GM18868 (cell line): Measurements from ENCODE around the gene EIF3C.
"Not testable (repeated sequence)": the region's sequence is repeated elsewhere in the genome, so short reads cannot be mapped to it uniquely, and the experiment has no call there.

Source experiments
- ATAC-seq: cut with Tn5 transposase; IDR thresholded peaks from one replicate; pipeline ENCODE4 v1.9.1; 2021; ENCODE audit warnings: mild to moderate bottlenecking, moderate library complexity; ENCODE audit not compliant: unreplicated experiment

The EIF3C gene

DNA sequence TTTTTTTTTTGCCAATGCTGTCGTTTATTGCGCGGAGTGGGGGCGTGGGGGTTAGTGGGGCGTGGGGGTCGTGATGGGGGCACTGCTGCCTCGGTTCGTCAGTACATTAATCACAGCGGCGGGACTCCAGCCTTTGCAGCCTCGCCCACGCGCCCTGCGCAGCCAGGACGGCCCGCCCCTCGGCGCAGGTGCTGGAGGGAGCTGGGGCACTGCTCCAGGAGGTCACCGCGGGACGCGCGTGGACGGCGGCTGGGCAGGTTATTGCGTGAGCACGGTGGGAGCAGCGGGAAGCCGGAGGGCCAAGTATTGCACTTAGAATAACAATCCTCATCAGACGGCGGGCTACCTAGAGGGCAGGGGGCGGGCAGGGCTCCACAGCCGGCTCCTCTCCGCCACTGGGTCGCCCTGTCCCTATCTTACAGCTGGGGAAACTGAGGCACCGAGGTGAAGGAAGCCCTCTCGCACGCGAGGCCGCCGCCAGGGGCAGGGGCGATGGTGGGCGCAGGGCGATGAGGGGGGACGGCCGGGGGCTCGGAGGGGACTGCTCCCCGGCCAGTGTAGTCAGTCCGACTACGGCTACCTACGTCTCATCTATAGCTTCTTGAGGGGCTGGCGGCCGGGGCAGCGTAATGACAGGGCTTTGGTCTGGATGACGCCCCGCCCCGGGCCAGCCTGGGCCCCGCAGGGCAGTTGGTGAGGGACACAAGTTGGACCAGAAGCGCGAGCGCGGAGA is 35.5 kb downstream of the EIF3C start:
- ATAC-seq: not testable (repeated sequence)

DNA sequence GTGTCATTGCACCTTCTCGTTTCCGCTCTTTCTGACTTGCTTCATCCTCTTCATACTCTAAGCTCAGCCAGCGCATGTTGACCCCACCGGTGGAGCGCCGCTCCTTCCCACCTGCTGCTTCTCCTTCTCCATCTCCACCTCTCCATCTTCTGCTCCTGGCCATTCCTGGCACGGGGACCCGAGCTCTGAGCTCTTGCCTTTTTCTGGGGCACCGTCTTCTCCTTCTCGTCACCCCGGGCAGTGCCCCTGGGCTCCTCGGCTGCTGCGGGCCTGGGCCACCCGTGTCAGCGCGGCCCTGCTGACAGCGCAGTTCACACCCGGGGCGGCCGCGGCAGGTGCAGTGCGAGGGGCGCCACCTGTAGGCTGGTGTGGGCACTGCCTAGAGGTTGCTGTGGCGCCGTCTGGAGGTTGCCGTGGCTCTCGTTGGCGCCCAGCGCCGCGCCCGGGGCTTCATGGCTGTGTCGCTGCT is 38.8 kb downstream of the EIF3C start:
- ATAC-seq: peak; percentile 94

DNA sequence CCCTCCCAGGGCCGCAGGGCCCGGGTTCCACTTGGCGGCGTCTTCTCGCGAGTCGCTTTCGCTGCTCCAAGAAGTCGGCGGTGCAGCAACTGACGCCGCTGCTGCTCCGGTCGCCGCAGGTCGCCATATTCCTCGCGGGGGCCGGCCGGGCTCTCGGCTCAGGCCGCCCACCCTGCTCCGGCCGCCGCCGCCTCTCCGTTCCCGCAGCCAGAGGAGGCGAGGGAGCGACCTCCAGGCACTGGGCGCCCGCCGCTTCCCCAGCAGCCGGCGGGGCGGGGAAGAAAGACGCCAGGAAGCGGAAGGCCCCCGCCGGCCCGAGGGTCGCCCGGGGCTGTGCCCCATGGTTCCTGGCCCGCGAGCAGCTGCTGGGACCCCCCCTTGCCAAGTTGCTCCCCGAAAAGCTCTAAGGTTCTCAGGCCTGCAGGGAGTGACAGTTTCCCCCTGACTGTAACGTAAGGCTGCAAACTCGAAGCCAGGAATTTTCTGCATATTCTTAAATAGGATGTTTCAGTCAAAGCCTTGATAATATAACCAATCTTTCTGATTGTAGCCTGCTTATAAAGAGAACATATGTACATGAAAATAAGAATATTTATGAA is 39.3 kb downstream of the EIF3C start:
- ATAC-seq: not testable (repeated sequence)

DNA sequence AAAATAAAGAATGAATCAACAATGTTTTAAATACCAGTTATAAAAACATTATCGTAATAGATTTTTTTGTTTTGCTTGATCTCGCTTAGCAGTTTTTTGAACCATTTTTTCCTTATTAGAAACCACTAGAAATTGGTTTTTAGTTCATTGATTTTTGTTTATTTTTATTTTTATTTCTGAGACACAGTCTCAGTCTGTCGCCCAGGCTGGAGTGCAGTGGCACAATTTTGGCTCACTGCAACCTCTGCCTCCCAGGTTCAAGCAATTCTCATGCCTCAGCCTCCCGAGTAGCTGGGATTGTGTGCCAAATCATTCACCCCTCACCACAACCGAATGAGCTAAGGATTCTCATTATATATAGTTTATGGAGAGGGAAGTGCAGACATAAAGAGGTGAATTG is 40.2 kb downstream of the EIF3C start, which contains the start of gene NPIPB9:
Gene NPIPB9, plus strand, starts transcription at position 301 of the 400 bp plus-strand sequence.
- not testable (repeated sequence) for ATAC-seq

DNA sequence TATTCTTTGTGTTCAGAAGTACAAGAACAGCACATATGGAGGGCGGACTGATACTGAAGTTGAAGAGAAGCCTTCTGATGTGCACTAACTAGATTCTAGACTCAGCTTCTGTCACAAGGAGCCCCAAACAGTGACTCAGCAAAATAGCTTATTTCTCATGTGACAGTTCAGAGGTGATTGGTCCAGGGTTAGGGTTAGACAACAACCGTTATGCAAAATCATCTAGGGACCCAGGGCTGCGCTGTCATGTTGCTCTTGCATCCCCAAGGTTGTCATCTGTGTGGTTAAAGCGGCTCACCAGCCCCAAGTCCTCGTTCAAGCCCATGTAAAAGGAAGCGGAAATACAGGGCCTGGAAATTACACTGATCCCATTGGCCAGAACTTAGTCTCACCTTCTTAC is 70.4 kb downstream of the EIF3C start:
- not testable (repeated sequence) for ATAC-seq

DNA sequence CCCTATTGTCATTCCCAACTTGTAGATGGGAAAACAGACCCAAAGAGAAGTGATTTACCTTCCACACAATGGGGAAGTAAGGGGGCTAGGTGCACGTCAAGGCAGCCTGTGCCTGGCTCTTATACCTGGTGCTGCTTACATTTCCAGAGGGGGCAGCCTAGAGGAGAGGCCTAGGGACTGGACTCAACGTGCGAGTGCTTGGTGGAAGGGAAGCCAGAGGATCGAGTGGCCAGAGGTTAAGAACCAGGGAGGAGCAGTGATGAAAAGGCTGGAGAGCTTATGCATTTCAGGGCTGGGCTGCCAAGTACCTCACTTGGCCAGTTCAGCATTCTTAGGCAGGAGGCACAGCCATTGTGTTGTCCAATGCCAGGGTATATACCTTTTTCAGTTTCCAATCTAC is 71.1 kb downstream of the EIF3C start:
- ATAC-seq: not testable (repeated sequence)
